ENCODE results near the gene GRIK2. TPM values are rescaled to one million over a fixed set of nuclear protein-coding genes. Genes with fewer than 3 reads are reported as not detected.

GRIK2 gene
- total and polyA plus RNA-seq, 12 donors: 0.09 to 10.6 (median 1.9) TPM

- Histone ChIP-seq H3K4me1 (replicated peaks in 1 of 2) (no peaks in the 10 kb centered on the region), H3K9me3 (replicated peaks in 1 of 3) (no peaks in the 10 kb centered on the region)
Measured at GRCh38 chr6:101605874-101606273, 212.4 kb downstream of the GRIK2 start.

DNA sequence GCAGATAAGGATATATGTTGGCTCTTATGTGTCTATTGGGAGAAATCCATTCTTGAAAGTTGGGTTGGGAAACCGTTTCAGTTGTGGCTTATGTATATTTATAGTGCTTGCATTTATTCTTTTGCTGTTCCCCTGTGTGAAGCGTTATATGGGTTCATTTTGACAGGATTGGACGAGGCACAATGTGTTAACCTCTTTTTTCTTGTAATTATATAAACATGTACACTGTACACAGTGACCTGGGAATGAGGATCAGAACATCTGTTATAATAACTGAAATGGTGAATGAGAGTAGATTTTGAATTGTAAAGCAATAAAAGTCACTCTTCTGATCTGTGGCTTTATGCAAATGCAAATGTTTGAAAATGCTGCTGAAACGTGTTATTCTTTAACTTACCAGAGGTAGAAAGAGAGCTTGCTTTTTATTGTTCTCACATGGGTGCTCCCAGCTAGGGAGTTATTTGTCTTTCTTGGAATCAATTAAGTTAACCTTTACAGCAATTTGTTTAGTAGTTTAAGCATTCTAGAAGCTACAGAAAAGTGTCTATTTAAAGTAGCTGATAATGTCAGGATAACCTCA, 213.7 kb downstream of the GRIK2 start:
- intact Hi-C loops (cut with DNase I): no loop called here
- Histone ChIP-seq H3K36me3 (replicated peaks in 1 of 2) (no peaks in the 10 kb centered on the region), H3K4me1 (replicated peaks in 1 of 2) (no peaks in the 10 kb centered on the region), H3K4me3 (no peak overlapping the region), H3K27ac (no peak overlapping the region), H3K27me3 (no peaks in the 10 kb centered on the region), H3K9me3 (replicated peaks in 1 of 3) (no peaks in the 10 kb centered on the region)
- 52 to 64% (median 58%) methylated on average over 4 of the region's 4 CpGs for WGBS, 4 donors
- no peak for DNase-seq
- TF ChIP-seq CTCF (IDR thresholded peaks at IDR 0.05) (no peak), POLR2A (IDR thresholded peaks at IDR 0.05) (no peak)

More at GRCh38 chr6:101605874-101606273, 212.4 kb downstream of the GRIK2 start:
- TF ChIP-seq CTCF (IDR thresholded peaks at IDR 0.05): no peak
- no peak for TF ChIP-seq POLR2A (IDR thresholded peaks at IDR 0.05)
- no peaks in the 10 kb centered on the region for H3K27me3 ChIP-seq
- intact Hi-C loops (cut with DNase I): no loop called here
- no peak overlapping the region for H3K27ac ChIP-seq
- no peak overlapping the region for H3K4me3 ChIP-seq
- DNase-seq: no peak
- no peaks in the 10 kb centered on the region for H3K36me3 ChIP-seq (replicated peaks in 1 of 2)

DNA sequence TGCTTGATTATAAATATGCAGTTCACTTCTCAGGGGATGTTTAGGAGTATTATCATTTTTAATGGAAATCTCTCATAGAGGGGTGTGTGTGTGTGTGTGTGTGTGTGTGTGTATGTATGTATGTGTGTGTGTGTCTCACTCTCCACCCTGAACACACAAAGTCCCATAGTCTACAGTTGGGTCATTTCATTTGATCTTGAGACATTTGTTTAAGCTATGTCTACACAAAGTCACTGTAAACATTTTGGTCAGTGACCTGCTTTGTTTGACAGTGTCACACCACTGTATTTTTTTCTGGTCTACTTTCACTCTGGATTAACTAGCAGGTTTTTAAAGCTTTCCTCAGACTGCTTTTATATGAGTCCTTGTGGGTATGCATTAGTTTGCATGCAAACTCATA, 215.2 kb downstream of the GRIK2 start:
- Histone ChIP-seq H3K27ac (no peak overlapping the region), H3K9me3 (replicated peaks in 1 of 3) (no peaks in the 10 kb centered on the region), H3K27me3 (no peaks in the 10 kb centered on the region), H3K4me3 (no peak overlapping the region), H3K36me3 (replicated peaks in 1 of 2) (no peaks in the 10 kb centered on the region), H3K4me1 (replicated peaks in 1 of 2) (no peaks in the 10 kb centered on the region)
- no peak for DNase-seq
- TF ChIP-seq CTCF (IDR thresholded peaks at IDR 0.05) (no peak), POLR2A (IDR thresholded peaks at IDR 0.05) (no peak)
- intact Hi-C loops (cut with DNase I): no loop called here

GRCh38 chr6:101613556-101613955, 220.0 kb downstream of the GRIK2 start:
- no peak for DNase-seq
- H3K4me1 ChIP-seq (replicated peaks in 1 of 2): no peaks in the 10 kb centered on the region
- H3K9me3 ChIP-seq (replicated peaks in 1 of 3): no peaks in the 10 kb centered on the region
- no peaks in the 10 kb centered on the region for H3K27me3 ChIP-seq
- no peaks in the 10 kb centered on the region for H3K36me3 ChIP-seq (replicated peaks in 1 of 2)
- H3K4me3 ChIP-seq: no peak overlapping the region
- H3K27ac ChIP-seq: no peak overlapping the region
- TF ChIP-seq CTCF (IDR thresholded peaks at IDR 0.05) (no peak), POLR2A (IDR thresholded peaks at IDR 0.05) (no peak)
- intact Hi-C loops (cut with DNase I): no loop called here
- 46 to 52% (median 49%) methylated on average over 2 of the region's 2 CpGs for WGBS, 4 donors

Measured in adrenal gland (tissue), 12 donors.